ENCODE measurements around the gene ADGRD1. TPM values are rescaled to one million over a fixed set of nuclear protein-coding genes. Genes with fewer than 3 reads are reported as not detected.
"Not testable (repeated sequence)": the region's sequence is repeated elsewhere in the genome, so short reads cannot be mapped to it uniquely, and the experiment has no call there.

The ADGRD1 gene
- total and polyA plus RNA-seq, 12 donors, result 0.87 to 6.0 (median 1.6) TPM

- Histone ChIP-seq H3K4me3 (no peak overlapping the region), H3K27me3 (no peaks in the 10 kb centered on the region), H3K36me3 (replicated peaks in 1 of 2) (no peaks in the 10 kb centered on the region), H3K4me1 (replicated peaks in 1 of 2) (no peaks in the 10 kb centered on the region), H3K9me3 (replicated peaks in 1 of 3) (no peaks in the 10 kb centered on the region), H3K27ac (no peak overlapping the region)
- WGBS, 4 donors, result 73 to 79% (median 78%) methylated on average over 27 to 38 of the region's 38 CpGs
- intact Hi-C loops (cut with DNase I), result no loop called here
- DNase-seq, result no peak
- TF ChIP-seq CTCF (IDR thresholded peaks at IDR 0.05) (no peak), POLR2A (IDR thresholded peaks at IDR 0.05) (no peak)
Observed at GRCh38 chr12:130933269-130933995, 20.3 kb upstream of the ADGRD1 start.

- DNase-seq, result no peak
- Histone ChIP-seq H3K4me1 (replicated peaks in 1 of 2) (no peaks in the 10 kb centered on the region), H3K27ac (no peak overlapping the region), H3K4me3 (no peak overlapping the region), H3K36me3 (replicated peaks in 1 of 2) (no peaks in the 10 kb centered on the region), H3K27me3 (no peaks in the 10 kb centered on the region), H3K9me3 (replicated peaks in 1 of 3) (no peaks in the 10 kb centered on the region)
- TF ChIP-seq CTCF (IDR thresholded peaks at IDR 0.05) (no peak), POLR2A (IDR thresholded peaks at IDR 0.05) (no peak)
- 77 to 90% (median 84%) methylated on average over 2 of the region's 2 CpGs for WGBS, 4 donors
- intact Hi-C loops (cut with DNase I), result no loop called here
Observed at GRCh38 chr12:130934753-130935152, 19.0 kb upstream of the ADGRD1 start.

DNA sequence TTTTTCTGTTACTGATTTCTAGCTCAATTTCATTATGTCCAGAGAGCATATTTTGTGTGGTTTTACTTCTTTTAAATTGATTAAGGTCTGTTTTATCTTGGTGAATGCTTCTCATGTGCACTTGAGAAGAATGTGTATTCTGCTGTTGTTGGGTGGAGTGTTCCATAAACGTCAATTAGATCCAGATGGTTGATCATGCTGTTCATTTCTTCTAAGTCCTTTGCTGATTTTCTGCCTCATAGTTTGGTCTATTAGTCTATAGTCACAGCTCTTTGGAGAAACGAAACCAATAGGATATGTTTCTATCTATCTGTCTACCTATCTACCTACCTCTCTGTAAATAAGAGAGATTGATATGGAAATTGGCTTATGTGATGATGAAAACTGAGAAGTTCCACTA, 17.1 kb upstream of the ADGRD1 start:
- intact Hi-C loops (cut with DNase I), result no loop called here
- H3K9me3 ChIP-seq (replicated peaks in 1 of 3), result no peaks in the 10 kb centered on the region
- no peaks in the 10 kb centered on the region for H3K4me1 ChIP-seq (replicated peaks in 1 of 2)
- H3K27me3 ChIP-seq, result no peaks in the 10 kb centered on the region
- TF ChIP-seq CTCF (IDR thresholded peaks at IDR 0.05) (no peak), POLR2A (IDR thresholded peaks at IDR 0.05) (no peak)
- H3K36me3 ChIP-seq (replicated peaks in 1 of 2), result no peaks in the 10 kb centered on the region
- no peak overlapping the region for H3K4me3 ChIP-seq
- DNase-seq, result no peak
- 45 to 63% (median 56%) methylated on average over 2 of the region's 2 CpGs for WGBS, 4 donors
- H3K27ac ChIP-seq, result no peak overlapping the region

DNA sequence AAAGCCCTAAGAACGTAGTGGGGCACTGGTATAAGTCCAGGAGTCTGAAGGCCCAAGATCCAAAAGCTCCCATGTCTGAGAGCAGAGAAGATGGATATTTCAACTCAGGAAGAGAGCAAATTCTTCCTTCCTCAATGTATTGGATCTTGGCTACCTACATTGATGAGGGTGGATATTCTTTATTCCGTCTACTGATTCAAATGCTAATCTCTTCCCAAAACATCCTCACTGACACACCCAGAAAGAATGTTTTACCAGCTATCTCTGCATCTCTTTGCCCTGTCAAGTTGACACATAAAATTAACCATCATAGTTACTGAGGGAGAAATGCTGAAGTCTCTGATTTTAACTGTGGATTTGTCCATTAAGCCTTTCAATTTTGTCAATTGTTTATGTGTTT, 16.6 kb upstream of the ADGRD1 start:
- Histone ChIP-seq H3K27ac (no peak overlapping the region), H3K4me1 (replicated peaks in 1 of 2) (no peaks in the 10 kb centered on the region), H3K27me3 (no peaks in the 10 kb centered on the region), H3K4me3 (no peak overlapping the region), H3K9me3 (replicated peaks in 1 of 3) (no peaks in the 10 kb centered on the region), H3K36me3 (replicated peaks in 1 of 2) (no peaks in the 10 kb centered on the region)
- no peak for TF ChIP-seq CTCF (IDR thresholded peaks at IDR 0.05)
- no peak for TF ChIP-seq POLR2A (IDR thresholded peaks at IDR 0.05)
- intact Hi-C loops (cut with DNase I), result no loop called here
- no peak for DNase-seq
- WGBS, 4 donors, result 57 to 77% (median 65%) methylated on average over 2 of the region's 2 CpGs

DNA sequence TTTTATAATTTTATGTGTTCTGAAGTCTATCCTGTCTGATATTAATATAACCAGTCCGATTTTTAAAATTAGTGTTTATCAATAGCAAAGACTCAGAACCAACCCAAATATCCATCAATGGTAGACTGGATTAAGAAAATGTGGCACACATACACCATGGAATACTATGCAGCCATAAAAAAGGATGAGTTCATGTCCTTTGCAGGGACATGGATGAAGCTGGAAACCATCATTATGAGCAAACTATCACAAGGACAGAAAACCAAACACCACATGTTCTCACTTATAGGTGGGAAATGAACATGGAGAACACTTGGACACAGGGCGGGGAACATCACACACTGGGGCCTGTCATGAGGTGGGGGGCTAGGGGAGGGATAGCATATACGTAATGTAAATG, 16.2 kb upstream of the ADGRD1 start:
- H3K9me3 ChIP-seq (replicated peaks in 1 of 3); intact Hi-C loops (cut with DNase I); H3K36me3 ChIP-seq (replicated peaks in 1 of 2); H3K4me1 ChIP-seq (replicated peaks in 1 of 2); H3K4me3 ChIP-seq; H3K27me3 ChIP-seq; DNase-seq; H3K27ac ChIP-seq: not testable (repeated sequence)
- WGBS, 4 donors, result 78 to 90% (median 85%) methylated on average over 3 of the region's 3 CpGs
